Measurements from ENCODE around the gene TMEM243.
"Not testable (repeated sequence)": the region's sequence is repeated elsewhere in the genome, so short reads cannot be mapped to it uniquely, and the experiment has no call there.

TMEM243 gene

DNA sequence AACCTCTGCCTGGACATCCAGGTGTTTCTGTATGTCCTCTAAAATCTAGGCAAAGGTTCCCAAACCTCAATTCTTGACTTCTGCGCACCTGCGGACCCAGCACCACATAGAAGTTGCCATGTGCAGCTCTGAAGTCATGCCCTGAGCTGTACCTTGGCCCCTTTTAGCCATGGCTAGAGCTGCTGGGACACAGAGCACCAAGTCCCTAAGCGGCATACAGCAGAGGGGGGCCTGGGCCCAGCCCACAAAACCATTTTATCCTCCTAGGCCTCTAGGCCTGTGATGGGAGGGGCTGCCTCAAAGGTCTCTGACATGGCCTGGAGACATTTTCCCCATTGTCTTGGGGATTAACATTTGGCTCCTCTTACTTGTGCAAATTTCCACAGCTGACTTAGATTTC lies 14.6 kb downstream of the TMEM243 start:
- TF ChIP-seq CTCF (IDR thresholded peaks at IDR 0.05; ENCODE audit: insufficient read depth, low read length, missing control alignments), result no peak
- ChIA-PET POLR2A (no interaction called here), CTCF (no interaction called here)
- H3K4me3 ChIP-seq (ENCODE audit: low read depth, low read length), result no peak overlapping the region
- DNase-seq (ENCODE audit: low read depth, low spot score), result no peak

DNA sequence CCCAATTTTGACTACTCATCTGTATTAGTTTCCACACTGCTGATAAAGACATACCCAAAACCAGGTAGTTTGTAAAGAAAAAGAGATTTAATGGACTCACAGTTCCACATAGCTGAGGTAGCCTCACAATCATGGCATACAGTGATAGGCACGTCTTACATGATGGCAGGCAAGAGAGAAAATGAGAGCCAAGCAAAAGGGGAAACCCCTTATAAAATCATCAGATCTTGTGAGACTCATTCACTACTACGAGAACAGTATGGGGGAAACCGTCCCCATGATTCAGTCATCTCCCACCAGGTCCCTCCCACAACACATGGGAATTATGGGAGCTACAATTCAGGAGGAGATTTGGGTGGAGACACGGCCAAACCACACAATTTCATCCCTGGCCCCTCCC lies 15.6 kb downstream of the TMEM243 start:
- POLR2A ChIA-PET; CTCF ChIA-PET; H3K4me3 ChIP-seq (ENCODE audit: low read depth, low read length); DNase-seq (ENCODE audit: low read depth, low spot score): not testable (repeated sequence)

- ChIA-PET POLR2A (interaction anchor here (0.6 to 1.3 kb wide), 2 partner anchors 10 to 50 kb away, joined by 3 read pairs; partner anchors contain the start of gene DMTF1), CTCF (interaction anchor here (1.7 kb wide), 1 partner anchor 9 kb away, joined by 6 read pairs; no protein-coding TSS in a partner anchor)
- DNase-seq (ENCODE audit: low read depth, low spot score), result no peak
- TF ChIP-seq CTCF (IDR thresholded peaks at IDR 0.05; ENCODE audit: insufficient read depth, low read length, missing control alignments), result no peak
- H3K4me3 ChIP-seq (ENCODE audit: low read depth, low read length), result no peak overlapping the region
Measured at GRCh38 chr7:87202705-87203104, 16.8 kb downstream of the TMEM243 start.

DNA sequence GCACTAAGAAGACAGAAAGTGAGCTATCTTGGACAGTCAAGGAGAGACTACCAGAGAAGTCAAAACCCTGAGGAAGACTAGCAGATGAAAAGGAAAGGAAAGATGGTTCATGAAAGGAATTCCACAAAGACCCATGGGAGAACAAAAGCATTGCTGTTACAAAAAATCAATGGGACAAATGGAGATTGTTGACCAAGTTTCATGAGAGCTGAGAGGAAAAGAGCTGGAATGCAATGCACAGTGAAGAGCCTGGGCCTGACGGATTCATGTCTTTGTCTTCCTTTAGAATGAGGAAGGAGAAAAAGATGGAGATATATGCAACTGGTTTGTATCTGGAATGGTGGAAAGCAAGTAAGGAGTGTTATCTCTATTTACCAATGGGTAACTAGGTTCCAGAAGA lies 17.3 kb downstream of the TMEM243 start:
- TF ChIP-seq CTCF (IDR thresholded peaks at IDR 0.05; ENCODE audit: insufficient read depth, low read length, missing control alignments), result no peak
- ChIA-PET CTCF (interaction anchor here (1.7 kb wide), 1 partner anchor 9 kb away, joined by 6 read pairs; no protein-coding TSS in a partner anchor), POLR2A (interaction anchor here (0.6 to 1.3 kb wide), 2 partner anchors 11 to 50 kb away, joined by 3 read pairs; partner anchors contain the start of gene DMTF1)
- no peak overlapping the region for H3K4me3 ChIP-seq (ENCODE audit: low read depth, low read length)
- no peak for DNase-seq (ENCODE audit: low read depth, low spot score)

DNA sequence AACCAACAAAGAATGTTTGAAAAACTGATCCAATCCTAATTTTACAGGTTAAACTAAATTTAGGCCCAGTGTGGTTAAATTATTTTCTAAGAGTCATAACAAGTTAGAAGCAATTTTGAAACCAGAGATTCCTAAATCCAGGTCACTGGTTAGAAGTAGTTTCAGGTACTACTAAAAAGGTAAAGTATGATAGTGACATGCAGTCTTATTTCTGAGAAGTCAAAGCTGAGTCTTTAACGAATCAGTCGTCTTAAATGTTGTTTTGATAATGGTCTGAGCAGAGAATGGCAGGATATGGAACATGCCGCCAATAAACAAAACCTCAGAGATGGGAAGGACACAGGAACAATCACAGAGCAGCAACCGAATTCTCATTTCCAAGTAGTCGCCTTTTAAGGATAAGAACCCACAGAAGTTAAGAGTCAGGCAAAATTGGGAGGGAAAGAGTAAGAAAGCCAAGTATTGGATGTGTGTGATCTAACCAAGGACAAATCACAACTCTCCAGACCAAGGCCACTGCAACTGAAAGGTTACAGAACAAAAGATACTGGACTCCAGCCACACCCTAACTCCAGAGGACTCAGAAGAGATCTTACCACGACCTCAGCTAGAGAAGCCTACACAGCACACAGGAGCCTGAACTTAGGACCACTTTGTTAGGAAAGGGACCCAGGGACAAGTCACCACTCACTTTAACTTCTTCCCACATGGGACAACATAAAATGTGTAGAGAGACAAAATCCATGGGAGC lies 19.7 kb downstream of the TMEM243 start:
- DNase-seq (ENCODE audit: low read depth, low spot score), result no peak
- no peak for TF ChIP-seq CTCF (IDR thresholded peaks at IDR 0.05; ENCODE audit: insufficient read depth, low read length, missing control alignments)
- H3K4me3 ChIP-seq (ENCODE audit: low read depth, low read length), result no peak overlapping the region
- ChIA-PET POLR2A (no interaction called here), CTCF (interaction anchor here (1.2 to 1.7 kb wide), 2 partner anchors 13 to 20 kb away, joined by 3 to 5 read pairs; partner anchors contain the start of gene TMEM243)

DNA sequence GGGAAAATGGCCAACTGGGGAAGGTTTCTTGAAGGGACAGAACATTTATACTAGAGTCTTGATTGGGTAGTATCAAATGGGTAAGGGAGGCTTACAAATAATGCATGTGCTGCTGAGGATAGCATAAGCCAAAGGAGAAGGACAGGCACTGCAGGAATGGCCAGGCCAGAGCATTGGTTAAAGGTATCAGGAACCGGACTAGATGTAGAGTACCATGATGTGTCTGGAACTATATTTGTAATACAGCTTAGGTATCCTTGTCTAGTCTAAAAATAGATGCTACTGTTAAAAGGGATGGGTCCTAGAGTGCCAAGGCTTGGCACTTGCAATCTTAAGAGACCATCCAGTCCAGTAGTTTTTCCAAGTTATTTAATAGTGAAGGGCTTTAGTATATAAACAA lies 20.3 kb downstream of the TMEM243 start:
- ChIA-PET POLR2A (no interaction called here), CTCF (interaction anchor here (1.2 to 1.7 kb wide), 2 partner anchors 13 to 20 kb away, joined by 3 to 5 read pairs; partner anchors contain the start of gene TMEM243)
- DNase-seq (ENCODE audit: low read depth, low spot score), result no peak
- no peak overlapping the region for H3K4me3 ChIP-seq (ENCODE audit: low read depth, low read length)
- no peak for TF ChIP-seq CTCF (IDR thresholded peaks at IDR 0.05; ENCODE audit: insufficient read depth, low read length, missing control alignments)

DNA sequence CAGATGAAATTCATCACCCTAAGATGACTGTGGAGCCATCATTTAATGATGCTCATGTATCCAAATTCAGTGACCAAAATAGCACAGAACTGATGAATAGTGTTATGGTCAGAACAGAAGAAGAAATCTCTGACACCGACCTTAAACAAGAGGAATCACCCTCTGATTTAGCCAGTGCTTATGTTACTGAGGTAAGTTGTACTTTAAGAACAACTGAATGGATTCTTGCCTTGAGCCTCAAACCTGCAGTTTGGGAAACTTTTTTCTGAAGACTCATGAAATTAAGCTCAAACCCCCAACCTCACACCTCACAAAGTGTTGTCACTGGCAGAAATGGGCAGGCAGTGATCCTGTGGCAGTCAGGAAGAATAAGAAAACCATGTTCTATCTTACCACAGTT lies 25.6 kb downstream of the TMEM243 start:
- DNase-seq (ENCODE audit: low read depth, low spot score), result no peak
- ChIA-PET CTCF (no interaction called here), POLR2A (no interaction called here)
- no peak for TF ChIP-seq CTCF (IDR thresholded peaks at IDR 0.05; ENCODE audit: insufficient read depth, low read length, missing control alignments)
- H3K4me3 ChIP-seq (ENCODE audit: low read depth, low read length), result no peak overlapping the region
